Measurements from ENCODE around the gene ABCA13.
"Not testable (repeated sequence)": the region's sequence is repeated elsewhere in the genome, so short reads cannot be mapped to it uniquely, and the experiment has no call there.

The ABCA13 gene

GRCh38 chr7:48144291-48144768 lies 26.9 kb upstream of the ABCA13 start:
- Histone ChIP-seq H3K14ac (ENCODE audit: low read length in 2 of 2) (no peak overlapping the region), H3K9ac (ENCODE audit: low read length) (no peak overlapping the region), H2BK120ac (ENCODE audit: low read depth, low read length) (no peak overlapping the region), H2BK15ac (ENCODE audit: low read depth, poor library complexity, severe bottlenecking) (no peak overlapping the region), H3K79me1 (replicated peaks; ENCODE audit: low read length, poor library complexity, severe bottlenecking) (no peaks in the 10 kb centered on the region), H2BK5ac (ENCODE audit: low read depth, low read length, poor library complexity, severe bottlenecking) (no peak overlapping the region), H3K9me3 (ENCODE audit: control insufficient read depth, low read length) (no peaks in the 10 kb centered on the region), H3K4ac (ENCODE audit: low read depth in 1 of 2, low read length in 2 of 2) (no peak overlapping the region), H3K4me1 (ENCODE audit: control insufficient read depth, insufficient read depth, low read depth, low read length) (peaks cover 4% of the 10 kb centered on the region), H3K4me2 (ENCODE audit: low read length, poor library complexity, severe bottlenecking) (no peak overlapping the region), H2BK12ac (ENCODE audit: low read length in 2 of 2) (no peak overlapping the region), H4K91ac (ENCODE audit: low read length) (no peak overlapping the region), H3K27ac (ENCODE audit: low read length, poor library complexity, severe bottlenecking) (no peak overlapping the region), H3K18ac (ENCODE audit: low read depth in 1 of 2, low read length in 2 of 2) (no peak overlapping the region), H3K27me3 (ENCODE audit: control insufficient read depth in 1 of 2, insufficient read depth in 1 of 2, low read length in 2 of 2) (peaks cover 0 to 6% of the 10 kb centered on the region in 2 experiments), H3K23ac (ENCODE audit: low read length in 2 of 2) (no peak overlapping the region), H2AFZ (ENCODE audit: low read depth, low read length) (no peak overlapping the region), H3K4me3 (ENCODE audit: insufficient read depth in 1 of 2, low read depth in 1 of 2, low read length in 2 of 2) (no peak overlapping the region), H3K36me3 (ENCODE audit: control insufficient read depth in 1 of 2, insufficient read depth in 2 of 2, low read depth in 1 of 2, low read length in 2 of 2) (no peaks in the 10 kb centered on the region), H4K8ac (ENCODE audit: low read length) (no peak overlapping the region), H2AK5ac (ENCODE audit: low read length, severe bottlenecking) (no peak overlapping the region)
- 59% methylated on average over 4 of the region's 4 CpGs for WGBS
- no peak for DNase-seq

- H3K27ac ChIP-seq (ENCODE audit: low read length, poor library complexity, severe bottlenecking) = no peak overlapping the region
- H3K36me3 ChIP-seq (ENCODE audit: control insufficient read depth in 1 of 2, insufficient read depth in 2 of 2, low read depth in 1 of 2, low read length in 2 of 2) = no peaks in the 10 kb centered on the region
- no peak overlapping the region for H3K4ac ChIP-seq (ENCODE audit: low read depth in 1 of 2, low read length in 2 of 2)
- no peak overlapping the region for H2BK5ac ChIP-seq (ENCODE audit: low read depth, low read length, poor library complexity, severe bottlenecking)
- no peak overlapping the region for H3K14ac ChIP-seq (ENCODE audit: low read length in 2 of 2)
- no peak overlapping the region for H4K91ac ChIP-seq (ENCODE audit: low read length)
- H2AK5ac ChIP-seq (ENCODE audit: low read length, severe bottlenecking) = no peak overlapping the region
- H3K4me1 ChIP-seq (ENCODE audit: control insufficient read depth, insufficient read depth, low read depth, low read length) = no peaks in the 10 kb centered on the region
- no peak overlapping the region for H4K8ac ChIP-seq (ENCODE audit: low read length)
- no peak overlapping the region for H3K4me3 ChIP-seq (ENCODE audit: insufficient read depth in 1 of 2, low read depth in 1 of 2, low read length in 2 of 2)
- no peak overlapping the region for H2BK120ac ChIP-seq (ENCODE audit: low read depth, low read length)
- H3K18ac ChIP-seq (ENCODE audit: low read depth in 1 of 2, low read length in 2 of 2) = no peak overlapping the region
- no peak overlapping the region for H3K4me2 ChIP-seq (ENCODE audit: low read length, poor library complexity, severe bottlenecking)
- no peak overlapping the region for H2BK15ac ChIP-seq (ENCODE audit: low read depth, poor library complexity, severe bottlenecking)
- no peak overlapping the region for H3K9ac ChIP-seq (ENCODE audit: low read length)
- H2AFZ ChIP-seq (ENCODE audit: low read depth, low read length) = no peak overlapping the region
- H3K79me1 ChIP-seq (replicated peaks; ENCODE audit: low read length, poor library complexity, severe bottlenecking) = no peaks in the 10 kb centered on the region
- 63% methylated on average over 4 of the region's 4 CpGs for WGBS
- H3K9me3 ChIP-seq (ENCODE audit: control insufficient read depth, low read length) = no peaks in the 10 kb centered on the region
- no peak overlapping the region for H2BK12ac ChIP-seq (ENCODE audit: low read length in 2 of 2)
- peaks cover 0 to 16% of the 10 kb centered on the region in 2 experiments for H3K27me3 ChIP-seq (ENCODE audit: control insufficient read depth in 1 of 2, insufficient read depth in 1 of 2, low read length in 2 of 2)
- no peak overlapping the region for H3K23ac ChIP-seq (ENCODE audit: low read length in 2 of 2)
- no peak for DNase-seq
These were observed 24.1 kb upstream of the ABCA13 start for GRCh38 chr7:48147078-48147591.

- not testable (repeated sequence) for H4K91ac ChIP-seq (ENCODE audit: low read length); H2BK12ac ChIP-seq (ENCODE audit: low read length in 2 of 2); H3K9ac ChIP-seq (ENCODE audit: low read length); H3K9me3 ChIP-seq (ENCODE audit: control insufficient read depth, low read length); H2AK5ac ChIP-seq (ENCODE audit: low read length, severe bottlenecking); H3K4ac ChIP-seq (ENCODE audit: low read depth in 1 of 2, low read length in 2 of 2); H3K4me1 ChIP-seq (ENCODE audit: control insufficient read depth, insufficient read depth, low read depth, low read length); H2BK120ac ChIP-seq (ENCODE audit: low read depth, low read length); H3K4me3 ChIP-seq (ENCODE audit: insufficient read depth in 1 of 2, low read depth in 1 of 2, low read length in 2 of 2); H2BK5ac ChIP-seq (ENCODE audit: low read depth, low read length, poor library complexity, severe bottlenecking); DNase-seq; H3K4me2 ChIP-seq (ENCODE audit: low read length, poor library complexity, severe bottlenecking); H4K8ac ChIP-seq (ENCODE audit: low read length); H3K23ac ChIP-seq (ENCODE audit: low read length in 2 of 2); H3K18ac ChIP-seq (ENCODE audit: low read depth in 1 of 2, low read length in 2 of 2); H3K27ac ChIP-seq (ENCODE audit: low read length, poor library complexity, severe bottlenecking); H3K36me3 ChIP-seq (ENCODE audit: control insufficient read depth in 1 of 2, insufficient read depth in 2 of 2, low read depth in 1 of 2, low read length in 2 of 2); H3K14ac ChIP-seq (ENCODE audit: low read length in 2 of 2); H3K79me1 ChIP-seq (replicated peaks; ENCODE audit: low read length, poor library complexity, severe bottlenecking); H2AFZ ChIP-seq (ENCODE audit: low read depth, low read length); H2BK15ac ChIP-seq (ENCODE audit: low read depth, poor library complexity, severe bottlenecking)
- peaks cover 0 to 16% of the 10 kb centered on the region in 2 experiments for H3K27me3 ChIP-seq (ENCODE audit: control insufficient read depth in 1 of 2, insufficient read depth in 1 of 2, low read length in 2 of 2)
- 80% methylated on average over 7 of the region's 7 CpGs for WGBS
These were observed 23.6 kb upstream of the ABCA13 start for GRCh38 chr7:48147690-48148089.

- H3K36me3 ChIP-seq (ENCODE audit: control insufficient read depth in 1 of 2, insufficient read depth in 2 of 2, low read depth in 1 of 2, low read length in 2 of 2) = no peaks in the 10 kb centered on the region
- H2BK12ac ChIP-seq (ENCODE audit: low read length in 2 of 2) = no peak overlapping the region
- no peaks in the 10 kb centered on the region for H3K4me1 ChIP-seq (ENCODE audit: control insufficient read depth, insufficient read depth, low read depth, low read length)
- no peak overlapping the region for H3K4me2 ChIP-seq (ENCODE audit: low read length, poor library complexity, severe bottlenecking)
- no peak overlapping the region for H3K27ac ChIP-seq (ENCODE audit: low read length, poor library complexity, severe bottlenecking)
- H4K91ac ChIP-seq (ENCODE audit: low read length) = no peak overlapping the region
- peaks cover 0 to 16% of the 10 kb centered on the region in 2 experiments for H3K27me3 ChIP-seq (ENCODE audit: control insufficient read depth in 1 of 2, insufficient read depth in 1 of 2, low read length in 2 of 2)
- no peak overlapping the region for H3K14ac ChIP-seq (ENCODE audit: low read length in 2 of 2)
- no peak overlapping the region for H3K18ac ChIP-seq (ENCODE audit: low read depth in 1 of 2, low read length in 2 of 2)
- H3K9ac ChIP-seq (ENCODE audit: low read length) = no peak overlapping the region
- no peaks in the 10 kb centered on the region for H3K79me1 ChIP-seq (replicated peaks; ENCODE audit: low read length, poor library complexity, severe bottlenecking)
- no peak overlapping the region for H2BK5ac ChIP-seq (ENCODE audit: low read depth, low read length, poor library complexity, severe bottlenecking)
- H3K4me3 ChIP-seq (ENCODE audit: insufficient read depth in 1 of 2, low read depth in 1 of 2, low read length in 2 of 2) = no peak overlapping the region
- no peak overlapping the region for H3K4ac ChIP-seq (ENCODE audit: low read depth in 1 of 2, low read length in 2 of 2)
- H2BK120ac ChIP-seq (ENCODE audit: low read depth, low read length) = no peak overlapping the region
- no peaks in the 10 kb centered on the region for H3K9me3 ChIP-seq (ENCODE audit: control insufficient read depth, low read length)
- H2AK5ac ChIP-seq (ENCODE audit: low read length, severe bottlenecking) = no peak overlapping the region
- H4K8ac ChIP-seq (ENCODE audit: low read length) = no peak overlapping the region
- H2BK15ac ChIP-seq (ENCODE audit: low read depth, poor library complexity, severe bottlenecking) = no peak overlapping the region
- WGBS = 96% methylated on average over 2 of the region's 2 CpGs
- H2AFZ ChIP-seq (ENCODE audit: low read depth, low read length) = no peak overlapping the region
- DNase-seq = no peak
- H3K23ac ChIP-seq (ENCODE audit: low read length in 2 of 2) = no peak overlapping the region
These were observed 22.9 kb upstream of the ABCA13 start for GRCh38 chr7:48148311-48148710.
